Right renal cortex interstitium (tissue), 3 donors: ENCODE data around the gene CP. TPM values are rescaled to one million over a fixed set of nuclear protein-coding genes. Genes with fewer than 3 reads are reported as not detected.

Experiments
- DNase-seq, 3 donors: peaks; one replicate each; pipeline ENCODE4 v3.0.0-alpha.2; 2013; ENCODE audit warnings: low read depth in 3 of 3, low spot score in 2 of 3
- polyA plus RNA-seq, 3 donors: library from polyadenylated mRNA; unstranded; fragments of 120-200 nt; gene quantifications; one replicate each; pipeline ENCODE4 v1.2.1, GENCODE V29; 2013; ENCODE audit not compliant: insufficient read length in 3 of 3

The CP gene
- polyA plus RNA-seq, 3 donors, result 0.33 to 0.69 (median 0.41) TPM

DNA sequence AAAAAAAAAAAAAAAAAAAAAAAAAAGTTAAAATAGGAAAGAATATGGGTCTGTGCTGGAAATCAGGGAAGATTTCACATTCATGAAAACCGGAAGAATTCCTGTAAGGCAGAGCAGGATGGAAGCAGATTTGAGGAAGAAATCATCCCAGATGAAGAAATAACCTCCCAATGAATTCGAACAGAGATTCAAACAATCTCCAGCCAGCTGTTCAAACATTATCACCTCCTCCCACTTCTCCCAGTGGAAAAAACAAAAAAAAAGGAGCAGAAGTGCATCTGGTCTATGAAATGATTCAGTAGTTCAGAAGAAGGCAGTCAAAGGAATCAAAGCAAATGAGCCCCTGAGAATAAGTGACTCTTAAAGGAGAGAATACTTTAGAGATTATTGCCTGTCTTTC, 33.1 kb downstream of the CP start:
- DNase-seq, result no peak

DNA sequence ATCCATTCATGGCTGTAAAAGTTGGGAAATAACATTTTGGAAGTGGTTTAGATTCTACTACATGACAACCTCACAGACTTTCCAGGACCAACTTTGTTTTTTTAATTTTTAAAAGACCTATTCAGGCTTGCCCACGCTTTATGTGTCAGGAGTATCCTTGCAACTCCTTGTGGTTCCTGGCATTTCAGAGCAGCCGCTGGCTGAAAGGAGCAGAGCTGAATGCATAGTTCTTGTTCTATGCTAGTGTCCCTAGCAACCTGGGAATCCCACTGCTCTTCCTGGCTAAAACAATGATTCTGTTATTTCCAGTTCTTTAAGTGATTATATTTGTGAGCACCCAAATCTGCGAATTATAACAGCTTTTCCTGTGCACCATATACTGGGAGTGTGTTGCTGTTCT, 34.9 kb downstream of the CP start:
- no peak for DNase-seq

- no peak for DNase-seq
Observed at GRCh38 chr3:149186219-149186618, 35.4 kb downstream of the CP start.

DNA sequence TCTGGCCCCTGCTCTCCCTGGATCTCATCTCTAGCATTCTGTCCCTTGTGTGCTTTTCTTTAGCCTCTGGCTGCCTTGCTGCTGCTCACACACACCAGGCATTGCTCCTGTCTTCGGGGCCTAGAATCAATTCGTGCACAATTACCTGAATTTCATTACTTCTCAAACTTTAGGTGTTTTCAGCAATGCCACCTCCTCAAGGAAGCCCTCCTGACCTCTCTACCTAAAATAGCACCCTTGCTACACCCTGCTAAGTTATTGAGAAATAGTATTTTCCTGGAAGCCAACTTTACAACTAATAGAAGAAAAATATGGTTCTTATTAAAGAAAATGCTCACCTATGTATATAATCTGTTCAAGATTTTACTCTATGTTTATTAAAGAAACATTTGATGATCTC, 40.4 kb downstream of the CP start:
- DNase-seq, result no peak

- DNase-seq, result no peak
Observed at GRCh38 chr3:149180057-149180573, 41.5 kb downstream of the CP start.

DNA sequence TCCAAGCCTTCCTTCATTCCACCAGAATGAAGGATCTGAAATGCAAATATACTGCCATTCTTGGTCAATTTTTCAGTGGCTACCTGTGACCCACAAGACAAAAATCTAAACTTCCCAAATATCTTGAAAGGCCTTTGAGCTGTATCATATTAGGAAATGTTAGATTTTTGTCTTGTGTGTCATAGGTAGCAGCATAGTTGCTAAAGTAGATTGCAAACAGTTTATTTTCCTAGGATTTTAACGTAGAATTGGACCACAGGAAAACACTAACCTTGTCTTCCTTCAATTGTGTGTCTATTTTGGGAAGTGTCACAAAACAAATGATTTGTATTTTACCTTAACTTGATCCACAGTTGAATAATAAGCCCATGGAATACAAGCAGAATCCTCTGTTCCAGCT, 42.4 kb downstream of the CP start:
- DNase-seq, result no peak

- no peak for DNase-seq
Observed at GRCh38 chr3:149177122-149177521, 44.5 kb downstream of the CP start.

DNA sequence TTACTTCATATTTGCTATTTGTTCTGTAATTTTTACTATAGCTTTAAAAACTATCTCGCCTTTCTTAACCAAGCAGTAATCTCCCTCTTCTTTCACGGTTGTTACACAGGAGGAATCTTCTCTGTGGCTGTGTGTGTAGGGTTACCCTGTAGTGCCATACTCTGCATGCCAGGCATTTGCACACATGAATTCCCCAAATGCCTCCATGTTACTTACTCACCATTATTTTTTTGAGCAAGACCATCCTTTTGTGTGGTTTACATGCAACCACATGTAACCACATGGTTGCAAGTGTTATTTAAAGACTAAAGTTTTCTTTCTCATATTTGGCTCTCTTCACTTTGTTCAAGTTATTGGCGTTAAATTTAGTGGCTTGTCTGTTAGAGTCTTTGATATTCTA, 46.7 kb downstream of the CP start:
- peak in 1 of 3 donors; percentile 51 for DNase-seq

DNA sequence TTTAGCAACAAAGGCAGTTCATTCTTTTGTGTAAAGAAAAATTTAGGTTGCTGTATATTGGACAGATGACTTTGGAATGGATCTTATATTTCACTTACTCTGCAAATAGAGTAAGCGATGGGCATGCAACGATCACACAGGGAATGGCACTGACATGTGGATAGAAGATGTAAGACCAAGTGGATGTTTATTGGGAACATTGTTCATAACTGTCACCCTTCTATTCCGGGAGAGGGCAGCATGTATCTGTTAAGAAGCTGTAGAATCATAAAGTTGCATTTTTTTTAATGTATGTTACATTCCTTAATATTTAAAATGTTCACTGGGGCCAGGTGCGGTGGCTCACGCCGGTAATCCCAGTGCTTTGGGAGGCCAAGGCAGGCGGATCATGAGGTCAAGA, 51.0 kb downstream of the CP start:
- DNase-seq, result no peak

GRCh38 chr3:149167898-149168297, 53.7 kb downstream of the CP start:
- no peak for DNase-seq

GRCh38 chr3:149163066-149163465, 58.6 kb downstream of the CP start:
- no peak for DNase-seq

DNA sequence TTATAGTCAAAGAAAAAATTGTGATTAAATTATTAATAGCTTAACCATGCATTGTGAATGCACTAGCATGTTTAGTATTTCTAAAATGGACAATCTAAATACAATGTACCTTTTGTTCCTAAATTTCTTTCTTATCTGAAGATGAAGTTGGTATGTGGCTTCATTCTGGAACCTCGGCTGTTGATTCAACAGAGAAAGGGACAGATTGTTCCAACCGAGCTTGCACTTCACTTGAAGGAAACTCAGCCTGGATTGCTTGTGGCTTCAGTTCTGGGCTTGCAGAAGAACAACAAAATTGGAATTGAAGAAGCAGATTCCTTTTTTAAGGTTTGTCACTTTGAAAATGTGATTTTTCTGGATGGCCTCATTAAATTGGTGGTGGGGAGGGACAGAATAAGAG, 59.6 kb downstream of the CP start:
- no peak for DNase-seq

DNA sequence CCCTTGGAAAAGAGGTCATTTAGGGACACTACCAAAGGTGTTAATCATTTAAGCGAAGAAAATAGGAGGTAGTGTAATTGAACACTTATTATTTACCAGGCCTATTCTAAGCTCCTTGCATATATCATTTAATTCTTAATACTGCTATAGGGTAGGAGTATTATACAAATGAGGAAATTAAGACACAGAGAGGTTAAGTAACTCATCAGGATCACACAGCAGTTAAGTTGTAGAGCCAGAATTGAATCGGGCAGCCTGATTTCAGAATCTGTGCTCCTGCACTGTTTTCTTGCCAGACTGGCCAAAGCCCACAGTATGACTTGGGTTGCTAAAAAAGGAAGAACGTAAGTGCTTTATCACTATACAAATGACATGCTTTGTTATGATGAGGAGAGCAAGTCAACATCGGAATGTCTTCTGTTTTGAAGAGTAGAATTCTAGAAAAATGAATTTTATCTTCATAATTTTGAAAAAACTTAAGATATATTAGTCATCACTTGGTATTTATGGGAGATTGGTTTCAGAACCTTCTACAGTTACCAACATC, 60.8 kb downstream of the CP start:
- DNase-seq, result no peak

DNA sequence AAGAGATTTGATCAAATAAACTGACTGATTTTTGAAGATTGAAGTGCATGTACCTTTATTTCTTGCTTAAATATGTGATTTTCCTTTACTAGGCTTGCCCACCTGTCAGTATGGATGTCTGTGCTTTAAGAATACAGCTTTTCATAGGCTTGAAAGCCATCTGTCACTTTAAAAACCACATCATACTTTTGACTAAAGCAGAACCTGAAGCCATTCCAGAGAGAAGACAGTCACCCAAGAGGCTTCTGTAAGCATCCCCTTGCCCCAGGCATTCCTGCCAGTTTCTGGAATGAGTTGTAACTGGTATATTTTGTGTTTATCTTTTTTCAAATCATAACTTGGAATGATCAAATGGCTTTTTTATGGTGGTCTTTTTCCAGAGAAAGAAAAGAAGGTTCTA, 68.2 kb downstream of the CP start:
- DNase-seq, result no peak

DNA sequence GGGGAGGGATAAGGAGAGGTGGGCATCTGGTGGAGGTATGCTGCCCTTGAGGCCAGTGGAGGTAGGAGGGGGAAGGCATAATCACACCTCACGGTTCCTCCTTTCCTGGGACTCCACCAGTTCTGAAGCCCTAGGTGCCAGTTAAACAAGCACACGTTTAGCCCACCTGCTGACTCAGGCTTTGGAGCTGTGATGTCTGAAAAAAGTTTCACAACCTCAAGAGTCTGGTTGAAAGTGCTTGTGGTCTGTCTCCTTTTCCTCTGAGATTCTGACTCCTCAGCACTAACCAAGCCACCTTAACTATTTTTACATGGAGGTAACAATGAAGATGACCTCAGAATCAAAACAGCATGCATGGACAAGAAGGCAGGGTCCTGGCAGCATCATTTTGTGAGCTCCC, 69.2 kb downstream of the CP start:
- DNase-seq, result no peak

DNA sequence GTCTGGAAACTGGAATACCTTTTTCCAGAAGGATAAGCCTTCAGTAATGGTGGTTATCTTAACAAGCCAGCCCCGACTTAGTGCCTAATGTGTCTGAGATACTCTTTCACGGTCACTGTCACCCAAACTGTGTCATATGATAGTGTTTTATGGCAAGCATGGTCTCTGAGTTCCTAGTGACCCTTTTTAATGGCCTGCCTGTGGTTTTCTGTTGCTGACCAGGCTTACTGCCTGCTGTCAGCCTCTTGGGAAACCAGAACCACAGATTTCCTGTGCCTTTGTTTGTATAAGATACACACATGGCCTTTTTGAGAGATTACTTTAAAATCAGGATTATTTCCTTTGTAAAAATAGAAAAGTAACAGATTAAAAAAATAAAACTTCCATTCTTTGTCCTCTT, 69.8 kb downstream of the CP start:
- DNase-seq, result peak in 1 of 3 donors; percentile 35

GRCh38 chr3:149150436-149150835, 71.2 kb downstream of the CP start:
- DNase-seq, result no peak

- DNase-seq, result no peak
Observed at GRCh38 chr3:149145974-149146373, 75.7 kb downstream of the CP start.

DNA sequence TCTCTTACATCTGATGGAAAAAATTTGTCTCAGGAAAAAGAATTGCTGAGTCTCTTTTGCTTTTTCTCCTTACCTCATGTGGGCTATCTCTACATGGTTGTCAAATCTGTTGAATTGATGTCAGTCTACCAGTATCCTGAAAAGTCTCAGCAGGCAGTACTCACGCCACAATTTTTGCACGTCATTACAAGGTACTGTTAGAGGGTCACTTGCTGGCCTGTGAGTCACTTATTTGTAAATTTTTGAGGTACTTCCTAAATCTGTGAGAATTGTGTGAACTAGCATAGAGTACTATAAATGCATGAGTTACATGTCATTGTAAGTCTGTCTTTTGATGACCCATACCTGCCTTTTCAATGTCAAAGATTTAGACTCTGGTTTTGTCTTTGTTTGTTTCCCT, 76.3 kb downstream of the CP start:
- no peak for DNase-seq

GRCh38 chr3:149142682-149143081, 78.9 kb downstream of the CP start:
- no peak for DNase-seq

GRCh38 chr3:149134575-149134974, 87.1 kb downstream of the CP start:
- no peak for DNase-seq

DNA sequence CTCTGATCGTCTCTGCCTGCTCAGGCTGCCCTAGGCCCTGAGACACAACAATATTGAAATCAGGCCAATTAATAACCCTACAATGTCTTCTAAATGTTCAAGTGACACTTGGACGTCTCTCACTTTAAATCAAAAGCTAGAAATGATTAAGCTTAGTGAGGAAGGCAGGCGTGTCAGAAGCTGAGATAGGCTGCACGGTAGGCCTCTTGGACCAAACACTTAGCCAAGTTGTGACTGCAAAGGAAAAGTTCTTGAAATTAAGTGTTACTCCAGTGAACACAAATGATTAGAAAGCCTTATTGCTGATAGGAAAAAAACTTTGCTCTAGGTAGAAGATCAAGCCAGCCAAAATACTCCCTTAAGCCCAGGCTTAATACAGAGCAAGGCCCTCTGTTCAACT, 90.0 kb downstream of the CP start:
- no peak for DNase-seq
